ENCODE data around the gene GTF2F1. TPM values are rescaled to one million over a fixed set of nuclear protein-coding genes. Genes with fewer than 3 reads are reported as not detected.
A peak's percentile ranks its signal among the peaks of the same experiment; 100 is the strongest.
"Not testable (repeated sequence)": the region's sequence is repeated elsewhere in the genome, so short reads cannot be mapped to it uniquely, and the experiment has no call there.

Gene GTF2F1
- total RNA-seq, 1 experiment from 2014 or later = 43.8 TPM

- Histone ChIP-seq H3K9me2 (ENCODE audit: insufficient read depth) (no peaks in the 10 kb centered on the region), H3K4me2 (no peak overlapping the region), H3F3A (ENCODE audit: insufficient read depth, low read depth) (no peaks in the 10 kb centered on the region), H4K20me1 (ENCODE audit: insufficient read depth) (no peaks in the 10 kb centered on the region), H3K79me2 (ENCODE audit: low read depth) (no peaks in the 10 kb centered on the region), H3K4me3 (no peak overlapping the region), H3K27me3 (ENCODE audit: insufficient read depth, low read depth) (no peaks in the 10 kb centered on the region), H3K9me3 (ENCODE audit: insufficient read depth, low read depth) (no peaks in the 10 kb centered on the region), H2AFZ (no peak overlapping the region), H3K36me3 (ENCODE audit: low read depth) (no peaks in the 10 kb centered on the region), H3K27ac (no peak overlapping the region), H3K4me1 (replicated peaks; ENCODE audit: insufficient read depth) (no peaks in the 10 kb centered on the region)
- TF ChIP-seq CTCF (conservative IDR thresholded peaks at IDR 0.05) (no peak), EZH2 (IDR thresholded peaks at IDR 0.05; ENCODE audit: low read depth) (no peak)
- POLR2A ChIA-PET (ENCODE audit: unreplicated experiment) = interaction anchor here (0.6 to 0.7 kb wide), 2 partner anchors 705 to 1253 kb away, joined by 4 to 15 read pairs; partner anchors contain the start of gene ZNF557
- DNase-seq = no peak
- intact Hi-C loops (cut with micrococcal nuclease; ENCODE audit: unreplicated experiment) = no loop called here
- BruUV-seq (replicated peaks) = no TSS peak
- CTCF ChIA-PET = interaction anchor here (0.7 kb wide), 1 partner anchor 636 kb away, joined by 3 read pairs; no protein-coding TSS in a partner anchor
These were observed 28.6 kb downstream of the GTF2F1 start for GRCh38 chr19:6364353-6364752.

GRCh38 chr19:6362351-6362801 is 30.6 kb downstream of the GTF2F1 start:
- no peaks in the 10 kb centered on the region for H4K20me1 ChIP-seq (ENCODE audit: insufficient read depth)
- peaks cover 4% of the 10 kb centered on the region; the same call in 1 of the 2 replicates for H3F3A ChIP-seq (ENCODE audit: insufficient read depth, low read depth)
- peaks cover 6% of the 10 kb centered on the region; the same call in 1 of the 2 replicates for H3K4me1 ChIP-seq (replicated peaks; ENCODE audit: insufficient read depth)
- H3K27ac ChIP-seq = no peak overlapping the region
- no peak for DNase-seq
- H3K79me2 ChIP-seq (ENCODE audit: low read depth) = no peaks in the 10 kb centered on the region
- TF ChIP-seq CTCF (conservative IDR thresholded peaks at IDR 0.05) (no peak), EZH2 (IDR thresholded peaks at IDR 0.05; ENCODE audit: low read depth) (no peak)
- H3K9me3 ChIP-seq (ENCODE audit: insufficient read depth, low read depth) = no peaks in the 10 kb centered on the region
- intact Hi-C loops (cut with micrococcal nuclease; ENCODE audit: unreplicated experiment) = no loop called here
- peak overlapping the region; percentile 61 for H3K4me3 ChIP-seq
- no peaks in the 10 kb centered on the region for H3K27me3 ChIP-seq (ENCODE audit: insufficient read depth, low read depth)
- peak overlapping the region; percentile 75 for H2AFZ ChIP-seq
- no peaks in the 10 kb centered on the region for H3K9me2 ChIP-seq (ENCODE audit: insufficient read depth)
- H3K36me3 ChIP-seq (ENCODE audit: low read depth) = no peaks in the 10 kb centered on the region
- TSS peak; percentile 37 for BruUV-seq (replicated peaks)
- ChIA-PET CTCF (no interaction called here), POLR2A (ENCODE audit: unreplicated experiment) (no interaction called here)
- H3K4me2 ChIP-seq = peak overlapping the region; percentile 86

GRCh38 chr19:6362027-6362350 is 31.0 kb downstream of the GTF2F1 start:
- no TSS peak for BruUV-seq (replicated peaks)
- H3F3A ChIP-seq (ENCODE audit: insufficient read depth, low read depth) = peaks cover 4% of the 10 kb centered on the region; the same call in 1 of the 2 replicates
- ChIA-PET CTCF (no interaction called here), POLR2A (ENCODE audit: unreplicated experiment) (no interaction called here)
- H3K9me2 ChIP-seq (ENCODE audit: insufficient read depth) = no peaks in the 10 kb centered on the region
- no peak for DNase-seq
- peaks cover 6% of the 10 kb centered on the region; the same call in 1 of the 2 replicates for H3K4me1 ChIP-seq (replicated peaks; ENCODE audit: insufficient read depth)
- H3K27ac ChIP-seq = no peak overlapping the region
- H3K27me3 ChIP-seq (ENCODE audit: insufficient read depth, low read depth) = no peaks in the 10 kb centered on the region
- no peaks in the 10 kb centered on the region for H3K79me2 ChIP-seq (ENCODE audit: low read depth)
- H3K9me3 ChIP-seq (ENCODE audit: insufficient read depth, low read depth) = no peaks in the 10 kb centered on the region
- H3K4me2 ChIP-seq = peak overlapping the region; percentile 86
- H4K20me1 ChIP-seq (ENCODE audit: insufficient read depth) = no peaks in the 10 kb centered on the region
- H3K36me3 ChIP-seq (ENCODE audit: low read depth) = no peaks in the 10 kb centered on the region
- peak overlapping the region; percentile 61 for H3K4me3 ChIP-seq
- H2AFZ ChIP-seq = peak overlapping the region; percentile 75
- intact Hi-C loops (cut with micrococcal nuclease; ENCODE audit: unreplicated experiment) = no loop called here
- TF ChIP-seq CTCF (conservative IDR thresholded peaks at IDR 0.05) (no peak), EZH2 (IDR thresholded peaks at IDR 0.05; ENCODE audit: low read depth) (no peak)

DNA sequence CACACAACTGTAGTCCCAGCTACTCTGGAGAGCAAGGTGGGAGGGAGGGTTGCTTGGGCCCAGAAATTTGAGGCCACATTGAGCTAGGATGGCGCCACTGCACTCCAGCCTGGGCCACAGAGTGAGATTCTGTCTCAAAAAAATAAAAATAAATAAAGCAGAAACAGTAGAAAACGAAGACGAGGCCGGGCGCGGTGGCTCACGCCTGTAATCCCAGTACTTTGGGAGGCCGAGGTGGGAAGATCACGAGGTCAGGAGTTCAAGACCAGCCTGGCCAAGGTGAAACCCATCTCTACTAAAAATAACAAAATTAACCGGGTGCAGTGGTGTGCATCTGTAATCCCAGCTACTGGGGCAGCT is 32.1 kb downstream of the GTF2F1 start:
- intact Hi-C loops (cut with micrococcal nuclease; ENCODE audit: unreplicated experiment); H3K9me3 ChIP-seq (ENCODE audit: insufficient read depth, low read depth); H4K20me1 ChIP-seq (ENCODE audit: insufficient read depth); H3K4me1 ChIP-seq (replicated peaks; ENCODE audit: insufficient read depth); DNase-seq; BruUV-seq (replicated peaks); H3K9me2 ChIP-seq (ENCODE audit: insufficient read depth); H2AFZ ChIP-seq; H3K27ac ChIP-seq; CTCF ChIA-PET; H3K27me3 ChIP-seq (ENCODE audit: insufficient read depth, low read depth); H3F3A ChIP-seq (ENCODE audit: insufficient read depth, low read depth); H3K79me2 ChIP-seq (ENCODE audit: low read depth); H3K36me3 ChIP-seq (ENCODE audit: low read depth): not testable (repeated sequence)
- Histone ChIP-seq H3K4me3 (peak overlapping the region; percentile 61; the same call in 1 of the 2 replicates), H3K4me2 (peak overlapping the region; percentile 38; the same call in 1 of the 2 replicates)
- POLR2A ChIA-PET (ENCODE audit: unreplicated experiment) = interaction anchor here (0.6 to 1.0 kb wide), 2 partner anchors 12 to 476 kb away, joined by 3 read pairs; partner anchors contain the start of gene ALKBH7

- BruUV-seq (replicated peaks); H3K4me3 ChIP-seq; H3K4me2 ChIP-seq; H3K79me2 ChIP-seq (ENCODE audit: low read depth); CTCF ChIA-PET; H3K36me3 ChIP-seq (ENCODE audit: low read depth); DNase-seq; H3K9me2 ChIP-seq (ENCODE audit: insufficient read depth); H2AFZ ChIP-seq; POLR2A ChIA-PET (ENCODE audit: unreplicated experiment); H3K9me3 ChIP-seq (ENCODE audit: insufficient read depth, low read depth); H3K27me3 ChIP-seq (ENCODE audit: insufficient read depth, low read depth); H3K27ac ChIP-seq; intact Hi-C loops (cut with micrococcal nuclease; ENCODE audit: unreplicated experiment); H4K20me1 ChIP-seq (ENCODE audit: insufficient read depth); H3F3A ChIP-seq (ENCODE audit: insufficient read depth, low read depth); H3K4me1 ChIP-seq (replicated peaks; ENCODE audit: insufficient read depth): not testable (repeated sequence)
These were observed 32.5 kb downstream of the GTF2F1 start for GRCh38 chr19:6360445-6360844.

Measured in PC-9 (cell line).